ENCODE data around the gene ACTN1.

DNA sequence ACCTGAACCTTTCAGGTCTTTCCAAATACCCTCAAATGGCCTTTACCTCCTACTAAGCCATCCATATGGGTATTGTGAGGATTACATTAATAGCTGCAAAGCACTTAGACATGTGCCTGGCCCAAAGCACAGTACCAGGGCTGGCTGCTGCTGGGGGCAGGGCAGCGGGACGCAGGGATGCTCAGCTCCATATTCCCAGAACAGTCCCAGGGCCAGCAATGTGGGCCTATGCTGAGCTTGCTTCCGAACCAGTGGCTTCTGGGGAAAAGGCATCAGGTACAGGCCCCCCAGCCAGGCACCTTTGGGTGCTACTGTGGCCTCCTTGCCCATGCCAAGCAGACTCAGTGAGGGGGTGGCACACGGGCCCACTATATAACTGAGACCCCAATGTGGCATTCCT lies 10.4 kb downstream of the ACTN1 start:
- TF ChIP-seq, protein P1, sequence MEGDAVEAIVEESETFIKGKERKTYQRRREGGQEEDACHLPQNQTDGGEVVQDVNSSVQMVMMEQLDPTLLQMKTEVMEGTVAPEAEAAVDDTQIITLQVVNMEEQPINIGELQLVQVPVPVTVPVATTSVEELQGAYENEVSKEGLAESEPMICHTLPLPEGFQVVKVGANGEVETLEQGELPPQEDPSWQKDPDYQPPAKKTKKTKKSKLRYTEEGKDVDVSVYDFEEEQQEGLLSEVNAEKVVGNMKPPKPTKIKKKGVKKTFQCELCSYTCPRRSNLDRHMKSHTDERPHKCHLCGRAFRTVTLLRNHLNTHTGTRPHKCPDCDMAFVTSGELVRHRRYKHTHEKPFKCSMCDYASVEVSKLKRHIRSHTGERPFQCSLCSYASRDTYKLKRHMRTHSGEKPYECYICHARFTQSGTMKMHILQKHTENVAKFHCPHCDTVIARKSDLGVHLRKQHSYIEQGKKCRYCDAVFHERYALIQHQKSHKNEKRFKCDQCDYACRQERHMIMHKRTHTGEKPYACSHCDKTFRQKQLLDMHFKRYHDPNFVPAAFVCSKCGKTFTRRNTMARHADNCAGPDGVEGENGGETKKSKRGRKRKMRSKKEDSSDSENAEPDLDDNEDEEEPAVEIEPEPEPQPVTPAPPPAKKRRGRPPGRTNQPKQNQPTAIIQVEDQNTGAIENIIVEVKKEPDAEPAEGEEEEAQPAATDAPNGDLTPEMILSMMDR (conservative IDR thresholded peaks at IDR 0.05; ENCODE audit: low read depth in 2 of 2) = no peak
- TF ChIP-seq POLR2AphosphoS5 (IDR thresholded peaks at IDR 0.05; ENCODE audit: low read depth) = no peak
- no peak for TF ChIP-seq EZH2 (IDR thresholded peaks at IDR 0.05; ENCODE audit: low read depth, unreplicated experiment)
- TF ChIP-seq CREB1 (CRISPR knock-in tag; IDR thresholded peaks at IDR 0.05; ENCODE audit: low read depth) = no peak
- no peak for TF ChIP-seq JUNB (IDR thresholded peaks at IDR 0.05; ENCODE audit: unreplicated experiment)
- no peak for TF ChIP-seq EZH2phosphoT487 (IDR thresholded peaks at IDR 0.05; ENCODE audit: unreplicated experiment)
- TF ChIP-seq, protein P2, sequence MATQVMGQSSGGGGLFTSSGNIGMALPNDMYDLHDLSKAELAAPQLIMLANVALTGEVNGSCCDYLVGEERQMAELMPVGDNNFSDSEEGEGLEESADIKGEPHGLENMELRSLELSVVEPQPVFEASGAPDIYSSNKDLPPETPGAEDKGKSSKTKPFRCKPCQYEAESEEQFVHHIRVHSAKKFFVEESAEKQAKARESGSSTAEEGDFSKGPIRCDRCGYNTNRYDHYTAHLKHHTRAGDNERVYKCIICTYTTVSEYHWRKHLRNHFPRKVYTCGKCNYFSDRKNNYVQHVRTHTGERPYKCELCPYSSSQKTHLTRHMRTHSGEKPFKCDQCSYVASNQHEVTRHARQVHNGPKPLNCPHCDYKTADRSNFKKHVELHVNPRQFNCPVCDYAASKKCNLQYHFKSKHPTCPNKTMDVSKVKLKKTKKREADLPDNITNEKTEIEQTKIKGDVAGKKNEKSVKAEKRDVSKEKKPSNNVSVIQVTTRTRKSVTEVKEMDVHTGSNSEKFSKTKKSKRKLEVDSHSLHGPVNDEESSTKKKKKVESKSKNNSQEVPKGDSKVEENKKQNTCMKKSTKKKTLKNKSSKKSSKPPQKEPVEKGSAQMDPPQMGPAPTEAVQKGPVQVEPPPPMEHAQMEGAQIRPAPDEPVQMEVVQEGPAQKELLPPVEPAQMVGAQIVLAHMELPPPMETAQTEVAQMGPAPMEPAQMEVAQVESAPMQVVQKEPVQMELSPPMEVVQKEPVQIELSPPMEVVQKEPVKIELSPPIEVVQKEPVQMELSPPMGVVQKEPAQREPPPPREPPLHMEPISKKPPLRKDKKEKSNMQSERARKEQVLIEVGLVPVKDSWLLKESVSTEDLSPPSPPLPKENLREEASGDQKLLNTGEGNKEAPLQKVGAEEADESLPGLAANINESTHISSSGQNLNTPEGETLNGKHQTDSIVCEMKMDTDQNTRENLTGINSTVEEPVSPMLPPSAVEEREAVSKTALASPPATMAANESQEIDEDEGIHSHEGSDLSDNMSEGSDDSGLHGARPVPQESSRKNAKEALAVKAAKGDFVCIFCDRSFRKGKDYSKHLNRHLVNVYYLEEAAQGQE (IDR thresholded peaks at IDR 0.05; ENCODE audit: unreplicated experiment) = no peak
- TF ChIP-seq, protein P3, sequence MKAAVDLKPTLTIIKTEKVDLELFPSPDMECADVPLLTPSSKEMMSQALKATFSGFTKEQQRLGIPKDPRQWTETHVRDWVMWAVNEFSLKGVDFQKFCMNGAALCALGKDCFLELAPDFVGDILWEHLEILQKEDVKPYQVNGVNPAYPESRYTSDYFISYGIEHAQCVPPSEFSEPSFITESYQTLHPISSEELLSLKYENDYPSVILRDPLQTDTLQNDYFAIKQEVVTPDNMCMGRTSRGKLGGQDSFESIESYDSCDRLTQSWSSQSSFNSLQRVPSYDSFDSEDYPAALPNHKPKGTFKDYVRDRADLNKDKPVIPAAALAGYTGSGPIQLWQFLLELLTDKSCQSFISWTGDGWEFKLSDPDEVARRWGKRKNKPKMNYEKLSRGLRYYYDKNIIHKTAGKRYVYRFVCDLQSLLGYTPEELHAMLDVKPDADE (IDR thresholded peaks at IDR 0.05) = no peak
